Sigmoid colon (tissue), 4 donors: Measurements from ENCODE around the gene PMAIP1.

Experiments
- EP300 ChIP-seq, 4 donors: sonication (generic); formaldehyde crosslinking; IDR thresholded peaks; one replicate each; pipeline ENCODE4 v1.6.1; 2017; ENCODE audit warnings: antibody characterized with exemption in 4 of 4
- TF ChIP-seq, protein P1 (sequence below), 4 experiments: fragments of 450-650 bp in 3 of 4; fragments of 200-600 bp in 1 of 4; IDR thresholded peaks; one replicate each; pipeline ENCODE4 v1.5.1; 2016 to 2019; ENCODE audit warnings: antibody characterized with exemption in 4 of 4, mild to moderate bottlenecking in 3 of 4, moderate library complexity in 2 of 4

DNA sequence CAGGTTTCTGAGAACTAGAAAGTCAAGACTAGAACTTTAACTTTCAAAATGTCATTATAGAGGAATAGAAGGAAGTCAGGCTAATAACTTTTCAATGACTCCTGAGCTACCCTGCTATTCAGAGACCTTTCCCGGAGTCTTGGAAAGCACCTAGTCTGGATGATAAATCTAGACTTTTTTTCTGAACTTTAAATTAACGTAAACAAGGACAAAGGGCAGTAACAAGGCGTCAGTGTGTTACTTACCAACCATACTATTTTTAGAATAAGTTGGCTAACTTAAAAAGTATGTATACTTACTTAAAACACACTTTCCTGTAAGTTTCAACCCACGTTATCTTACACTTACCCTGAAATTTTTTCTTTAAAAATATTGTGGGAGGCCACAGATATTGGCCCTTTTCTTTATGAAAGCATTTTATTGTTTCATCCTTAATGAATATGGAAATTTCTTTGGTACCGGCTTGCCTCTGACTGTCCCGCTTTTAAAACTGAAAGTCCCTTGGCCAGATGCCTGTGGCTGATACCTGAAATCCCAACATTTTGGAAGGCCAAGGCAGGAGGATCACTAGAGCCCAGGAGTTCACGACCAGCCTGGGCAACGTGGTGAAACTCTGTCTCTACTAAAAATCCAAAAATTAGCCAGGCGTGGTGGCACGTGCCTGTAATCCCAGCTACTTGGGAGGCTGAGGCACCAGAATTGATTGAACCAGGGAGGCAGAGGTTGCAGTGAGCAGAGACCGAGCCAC is 9.7 kb downstream of the PMAIP1 start:
- TF ChIP-seq, protein P1, sequence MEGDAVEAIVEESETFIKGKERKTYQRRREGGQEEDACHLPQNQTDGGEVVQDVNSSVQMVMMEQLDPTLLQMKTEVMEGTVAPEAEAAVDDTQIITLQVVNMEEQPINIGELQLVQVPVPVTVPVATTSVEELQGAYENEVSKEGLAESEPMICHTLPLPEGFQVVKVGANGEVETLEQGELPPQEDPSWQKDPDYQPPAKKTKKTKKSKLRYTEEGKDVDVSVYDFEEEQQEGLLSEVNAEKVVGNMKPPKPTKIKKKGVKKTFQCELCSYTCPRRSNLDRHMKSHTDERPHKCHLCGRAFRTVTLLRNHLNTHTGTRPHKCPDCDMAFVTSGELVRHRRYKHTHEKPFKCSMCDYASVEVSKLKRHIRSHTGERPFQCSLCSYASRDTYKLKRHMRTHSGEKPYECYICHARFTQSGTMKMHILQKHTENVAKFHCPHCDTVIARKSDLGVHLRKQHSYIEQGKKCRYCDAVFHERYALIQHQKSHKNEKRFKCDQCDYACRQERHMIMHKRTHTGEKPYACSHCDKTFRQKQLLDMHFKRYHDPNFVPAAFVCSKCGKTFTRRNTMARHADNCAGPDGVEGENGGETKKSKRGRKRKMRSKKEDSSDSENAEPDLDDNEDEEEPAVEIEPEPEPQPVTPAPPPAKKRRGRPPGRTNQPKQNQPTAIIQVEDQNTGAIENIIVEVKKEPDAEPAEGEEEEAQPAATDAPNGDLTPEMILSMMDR (IDR thresholded peaks at IDR 0.05): no peak
- no peak for TF ChIP-seq EP300 (IDR thresholded peaks at IDR 0.05)
